HG02759 (cell line): ENCODE data around the gene GHRL.

Experiments used
- ATAC-seq: cut with Tn5 transposase; IDR thresholded peaks from one replicate; pipeline ENCODE4 v1.9.1; 2021; ENCODE audit warnings: mild to moderate bottlenecking, moderate library complexity; ENCODE audit not compliant: unreplicated experiment

GHRL gene

GRCh38 chr3:10328460-10329071, 35.8 kb upstream of the GHRL start:
- ATAC-seq, result no peak

- ATAC-seq, result no peak
These were observed 34.8 kb upstream of the GHRL start for GRCh38 chr3:10327592-10327991.

GRCh38 chr3:10322352-10322710, 29.6 kb upstream of the GHRL start:
- no peak for ATAC-seq

GRCh38 chr3:10321630-10322351, 29.0 kb upstream of the GHRL start:
- ATAC-seq, result no peak

- ATAC-seq, result no peak
These were observed 27.6 kb upstream of the GHRL start for GRCh38 chr3:10320320-10320677.

- no peak for ATAC-seq
These were observed 27.1 kb upstream of the GHRL start for GRCh38 chr3:10319804-10320203.

- no peak for ATAC-seq
These were observed 26.5 kb upstream of the GHRL start for GRCh38 chr3:10319251-10319650.

GRCh38 chr3:10317961-10318350, 25.2 kb upstream of the GHRL start:
- no peak for ATAC-seq

- ATAC-seq, result no peak
These were observed 24.7 kb upstream of the GHRL start for GRCh38 chr3:10317311-10317960.

- ATAC-seq, result no peak
These were observed 23.1 kb upstream of the GHRL start for GRCh38 chr3:10315771-10316344.

- ATAC-seq, result no peak
These were observed 22.4 kb upstream of the GHRL start for GRCh38 chr3:10315101-10315500.

- ATAC-seq, result no peak
These were observed 20.1 kb upstream of the GHRL start for GRCh38 chr3:10312861-10313260.

GRCh38 chr3:10312391-10312790, 19.6 kb upstream of the GHRL start:
- ATAC-seq, result no peak

GRCh38 chr3:10311710-10312109, 19.0 kb upstream of the GHRL start:
- no peak for ATAC-seq

GRCh38 chr3:10310578-10310977, 17.8 kb upstream of the GHRL start:
- no peak for ATAC-seq

- ATAC-seq, result no peak
These were observed 17.0 kb upstream of the GHRL start for GRCh38 chr3:10309736-10310135.

GRCh38 chr3:10308678-10309077, 15.9 kb upstream of the GHRL start:
- no peak for ATAC-seq

- no peak for ATAC-seq
These were observed 13.4 kb upstream of the GHRL start for GRCh38 chr3:10306156-10306555.

GRCh38 chr3:10305331-10305902, 12.7 kb upstream of the GHRL start:
- no peak for ATAC-seq

GRCh38 chr3:10304905-10305304, 12.2 kb upstream of the GHRL start:
- no peak for ATAC-seq

- no peak for ATAC-seq
These were observed 11.0 kb upstream of the GHRL start for GRCh38 chr3:10303785-10304184.

- no peak for ATAC-seq
These were observed 10.4 kb upstream of the GHRL start for GRCh38 chr3:10303105-10303504.
